Cardiac muscle cell (in vitro differentiated cells and primary cell): ENCODE results near the gene FOXO6. TPM values are rescaled to one million over a fixed set of nuclear protein-coding genes. Genes with fewer than 3 reads are reported as not detected.
"Not testable (repeated sequence)": the region's sequence is repeated elsewhere in the genome, so short reads cannot be mapped to it uniquely, and the experiment has no call there.

Source experiments
- DNase-seq, 2 donors: peaks; one replicate each; pipeline versions ENCODE4 v3.0.0 to v3.0.0-alpha.2; 2010 to 2017; ENCODE audit warnings: low read depth in 1 of 2, low spot score in 1 of 2
- H3K27ac ChIP-seq: fragments of 200-600 bp; sonication (generic); 2 replicates; pipeline ENCODE4 v1.5.1; 2016
- H3K27me3 ChIP-seq: fragments of 200-600 bp; sonication (generic); 2 replicates; pipeline ENCODE4 v1.6.0; 2016; ENCODE audit warnings: control low read depth
- H3K36me3 ChIP-seq: fragments of 200-600 bp; sonication (generic); 2 replicates; pipeline ENCODE4 v1.5.1; 2016; ENCODE audit warnings: control low read depth
- H3K4me1 ChIP-seq: fragments of 200-600 bp; sonication (generic); 2 replicates; pipeline ENCODE4 v1.8.1; 2017; ENCODE audit warnings: low read depth, mild to moderate bottlenecking, mixed run types
- H3K4me3 ChIP-seq: fragments of 200-600 bp; sonication (generic); 2 replicates; pipeline ENCODE4 v1.5.1; 2016; ENCODE audit warnings: mild to moderate bottlenecking
- H3K9me3 ChIP-seq: fragments of 200-600 bp; sonication (generic); 2 replicates; pipeline ENCODE4 v1.5.1; 2017; ENCODE audit warnings: low read depth, mild to moderate bottlenecking, control low read depth
- polyA plus RNA-seq: library from polyadenylated mRNA; unstranded; fragments of >200 nt; fragmentation: Nextera tagmentation; extraction: Ambion mirVana; gene quantifications from 2 replicates; pipeline ENCODE4 v1.2.1, GENCODE V29; 2016
- total RNA-seq: library from RNA; depleted of rRNA; stranded (reverse); fragments of >200 nt; gene quantifications from 2 replicates; pipeline ENCODE4 v1.2.3, GENCODE V29; 2016
- TF ChIP-seq, protein P1 (sequence below): IDR thresholded peaks from 2 replicates; pipeline ENCODE4 v1.5.1; 2012; ENCODE audit warnings: low read depth, mild to moderate bottlenecking, low read length

The FOXO6 gene
- total and polyA plus RNA-seq, 2 experiments from 2014 or later, result 10.7 to 18.2 TPM

DNA sequence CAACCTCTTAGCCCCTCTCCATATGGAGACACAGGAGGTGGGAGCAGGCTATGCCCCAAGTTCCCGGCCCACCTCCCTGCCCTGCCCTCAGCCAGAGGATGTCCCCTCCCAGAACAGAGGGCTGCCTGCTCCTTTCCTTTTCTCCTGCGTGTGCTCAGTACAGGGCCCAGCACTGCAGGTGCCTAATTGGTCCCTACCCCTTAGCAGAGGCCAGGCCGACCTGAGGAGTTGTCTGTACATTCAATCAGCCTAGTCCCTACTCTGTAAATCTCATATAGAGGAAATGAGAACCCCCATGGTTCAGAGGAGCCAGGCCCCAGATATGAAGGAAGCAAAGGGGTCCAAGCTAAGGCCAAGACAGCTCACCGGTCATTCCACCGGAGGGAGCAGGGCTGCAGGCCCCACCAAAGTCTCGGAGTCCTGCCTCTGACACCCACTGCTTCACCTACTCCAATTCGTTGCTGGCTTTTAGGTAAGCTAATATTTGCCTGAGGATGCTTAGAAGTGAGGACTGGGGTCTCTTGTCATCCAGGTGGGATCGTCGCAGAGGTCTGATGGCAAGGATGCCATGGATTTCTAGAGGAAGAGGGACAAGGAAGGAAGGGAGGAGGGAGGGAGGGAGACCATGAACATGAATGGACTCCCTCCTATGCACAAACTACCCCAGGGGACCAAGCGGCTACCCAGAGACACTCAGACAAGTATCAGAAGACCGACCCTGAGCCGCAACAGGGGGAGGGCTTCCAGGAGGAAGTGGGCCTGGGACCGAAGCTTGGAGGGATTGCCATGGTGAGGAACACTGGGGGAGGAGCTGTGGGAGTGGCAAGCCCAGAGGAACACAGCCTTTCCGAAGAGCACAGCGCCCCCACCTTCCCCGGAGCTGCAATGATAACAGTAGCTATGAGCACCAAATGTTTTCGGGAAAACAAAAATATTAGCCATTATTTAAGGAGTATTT lies 30.4 kb upstream of the FOXO6 start:
- TF ChIP-seq, protein P1, sequence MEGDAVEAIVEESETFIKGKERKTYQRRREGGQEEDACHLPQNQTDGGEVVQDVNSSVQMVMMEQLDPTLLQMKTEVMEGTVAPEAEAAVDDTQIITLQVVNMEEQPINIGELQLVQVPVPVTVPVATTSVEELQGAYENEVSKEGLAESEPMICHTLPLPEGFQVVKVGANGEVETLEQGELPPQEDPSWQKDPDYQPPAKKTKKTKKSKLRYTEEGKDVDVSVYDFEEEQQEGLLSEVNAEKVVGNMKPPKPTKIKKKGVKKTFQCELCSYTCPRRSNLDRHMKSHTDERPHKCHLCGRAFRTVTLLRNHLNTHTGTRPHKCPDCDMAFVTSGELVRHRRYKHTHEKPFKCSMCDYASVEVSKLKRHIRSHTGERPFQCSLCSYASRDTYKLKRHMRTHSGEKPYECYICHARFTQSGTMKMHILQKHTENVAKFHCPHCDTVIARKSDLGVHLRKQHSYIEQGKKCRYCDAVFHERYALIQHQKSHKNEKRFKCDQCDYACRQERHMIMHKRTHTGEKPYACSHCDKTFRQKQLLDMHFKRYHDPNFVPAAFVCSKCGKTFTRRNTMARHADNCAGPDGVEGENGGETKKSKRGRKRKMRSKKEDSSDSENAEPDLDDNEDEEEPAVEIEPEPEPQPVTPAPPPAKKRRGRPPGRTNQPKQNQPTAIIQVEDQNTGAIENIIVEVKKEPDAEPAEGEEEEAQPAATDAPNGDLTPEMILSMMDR, result peak; percentile 41
- Histone ChIP-seq H3K4me3 (no peak overlapping the region), H3K27me3 (no peaks in the 10 kb centered on the region), H3K4me1 (peaks cover 4% of the 10 kb centered on the region), H3K9me3 (no peaks in the 10 kb centered on the region), H3K36me3 (no peaks in the 10 kb centered on the region), H3K27ac (no peak overlapping the region)
- peak in 1 of 2 donors; percentile 51 for DNase-seq

DNA sequence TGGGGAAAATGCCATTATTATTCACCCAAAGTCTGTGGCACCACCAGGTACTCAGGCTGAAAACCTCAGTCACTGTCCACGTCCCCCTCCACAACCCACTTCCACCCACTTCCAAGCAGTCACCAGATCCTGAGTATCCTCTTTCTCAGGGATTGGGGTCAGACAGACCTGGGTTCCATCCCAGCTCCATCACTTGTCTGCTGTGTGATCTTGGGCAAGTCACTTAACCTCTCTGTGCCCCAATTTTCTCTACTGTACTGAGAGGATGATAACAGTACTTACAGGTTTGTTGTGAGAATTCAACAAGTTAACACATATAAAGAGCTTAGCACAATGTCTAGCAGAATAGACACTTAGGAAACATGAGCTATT lies 29.7 kb upstream of the FOXO6 start:
- Histone ChIP-seq H3K27ac (no peak overlapping the region), H3K27me3 (peaks cover under 1% of the 10 kb centered on the region), H3K9me3 (no peaks in the 10 kb centered on the region), H3K4me3 (no peak overlapping the region), H3K4me1 (peaks cover 4% of the 10 kb centered on the region), H3K36me3 (no peaks in the 10 kb centered on the region)
- DNase-seq, result no peak
- TF ChIP-seq, protein P1, result no peak

DNA sequence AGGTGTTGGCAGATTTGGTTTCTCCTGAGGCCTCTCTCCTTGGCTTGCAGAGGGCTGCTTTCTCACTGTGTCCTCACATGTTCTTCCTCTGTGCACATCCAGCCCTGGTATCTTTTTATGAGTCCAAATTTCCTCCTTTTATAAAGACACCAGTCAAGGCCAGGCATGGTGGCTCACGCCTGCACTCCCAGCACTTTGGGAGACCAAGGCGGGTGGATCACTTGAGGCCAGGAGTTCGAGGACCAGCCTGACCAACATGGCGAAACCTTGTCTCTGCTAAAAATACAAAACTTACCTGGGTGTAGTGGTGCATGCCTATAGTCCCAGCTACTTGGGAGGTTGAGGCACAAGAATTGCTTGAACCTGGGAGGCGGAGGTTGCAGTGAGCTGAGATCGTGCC lies 29.1 kb upstream of the FOXO6 start:
- H3K4me1 ChIP-seq, DNase-seq: not testable (repeated sequence)

DNA sequence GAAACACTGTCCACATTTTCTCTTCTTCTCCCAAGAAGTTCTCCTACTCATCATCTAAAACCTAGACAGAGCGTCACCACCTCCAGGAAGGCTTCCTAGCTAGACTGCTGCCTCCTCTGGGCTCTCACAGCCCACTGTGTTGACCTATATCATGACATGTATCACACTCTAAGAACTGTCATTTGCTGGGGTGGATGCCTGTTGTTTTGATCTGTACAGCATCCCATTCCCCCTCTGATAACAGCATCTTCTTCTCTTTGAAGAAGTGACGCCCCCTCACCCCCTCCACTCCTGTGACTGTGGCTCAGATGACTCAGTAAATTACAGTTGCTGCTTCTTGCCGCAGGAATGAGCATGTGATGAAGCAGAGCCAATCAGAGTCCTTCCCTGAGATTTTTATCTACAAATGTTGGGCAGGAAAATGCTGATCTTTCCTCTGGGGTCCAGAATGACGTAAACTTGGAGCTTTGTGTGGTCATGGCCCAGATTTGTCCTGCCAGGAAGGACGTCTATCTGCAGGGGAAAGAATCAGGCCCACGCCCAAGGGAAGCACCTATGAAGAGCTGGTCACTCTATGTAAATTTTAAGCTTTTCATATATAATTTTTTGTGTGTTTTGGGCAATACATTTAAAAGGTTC lies 28.0 kb upstream of the FOXO6 start:
- Histone ChIP-seq H3K27me3 (peaks cover 4% of the 10 kb centered on the region), H3K4me3 (no peak overlapping the region), H3K27ac (no peak overlapping the region), H3K36me3 (no peaks in the 10 kb centered on the region), H3K4me1 (peaks cover 4% of the 10 kb centered on the region), H3K9me3 (no peaks in the 10 kb centered on the region)
- DNase-seq, result peak in 1 of 2 donors; percentile 82
- TF ChIP-seq, protein P1, result no peak

More for the DNA sequence above, 29.1 kb upstream of the FOXO6 start:
- not testable (repeated sequence) for H3K4me3 ChIP-seq, H3K27ac ChIP-seq, H3K36me3 ChIP-seq, H3K27me3 ChIP-seq, H3K9me3 ChIP-seq

DNA sequence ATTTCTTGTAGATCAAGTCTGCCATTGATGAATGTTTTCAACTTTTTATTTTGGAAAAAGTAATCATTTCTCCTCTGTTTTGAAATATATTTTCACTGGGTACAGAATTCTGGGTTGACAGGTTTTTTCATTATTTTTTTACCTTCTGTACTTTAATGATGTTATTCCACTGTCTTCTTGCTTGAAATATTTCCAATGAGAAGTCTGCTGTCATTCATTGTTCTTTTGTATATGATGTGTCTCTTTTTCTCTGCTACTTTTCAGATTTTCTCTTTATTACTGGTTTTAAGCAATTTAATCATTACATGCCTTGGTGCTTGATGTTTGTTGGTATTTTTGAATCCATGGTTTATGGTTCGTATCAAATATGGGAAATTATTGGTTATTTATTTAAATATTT lies 22.4 kb upstream of the FOXO6 start:
- DNase-seq, result no peak

More for the DNA sequence above, 22.4 kb upstream of the FOXO6 start:
- TF ChIP-seq, protein P1, result no peak
- Histone ChIP-seq H3K27ac (no peak overlapping the region), H3K4me1 (no peaks in the 10 kb centered on the region), H3K4me3 (no peak overlapping the region), H3K36me3 (no peaks in the 10 kb centered on the region), H3K27me3 (peaks cover 9% of the 10 kb centered on the region), H3K9me3 (no peaks in the 10 kb centered on the region)
